Epithelial cell of esophagus (primary cell): ENCODE measurements around the gene NTN1.

Source experiments
- DNase-seq: peaks from one replicate; pipeline ENCODE4 v3.0.0; 2010; ENCODE audit warnings: low read depth
- H3K4me3 ChIP-seq: 2 replicates; pipeline ENCODE4 v1.5.1; 2011; ENCODE audit warnings: mild to moderate bottlenecking, low read length, control low read depth
- CTCF ChIP-seq: IDR thresholded peaks from 2 replicates; pipeline ENCODE4 v1.5.1; 2011; ENCODE audit warnings: low read depth, mild to moderate bottlenecking, low read length, control low read depth, inconsistent platforms; ENCODE audit not compliant: insufficient read depth; ENCODE audit errors: missing control alignments

Gene NTN1

DNA sequence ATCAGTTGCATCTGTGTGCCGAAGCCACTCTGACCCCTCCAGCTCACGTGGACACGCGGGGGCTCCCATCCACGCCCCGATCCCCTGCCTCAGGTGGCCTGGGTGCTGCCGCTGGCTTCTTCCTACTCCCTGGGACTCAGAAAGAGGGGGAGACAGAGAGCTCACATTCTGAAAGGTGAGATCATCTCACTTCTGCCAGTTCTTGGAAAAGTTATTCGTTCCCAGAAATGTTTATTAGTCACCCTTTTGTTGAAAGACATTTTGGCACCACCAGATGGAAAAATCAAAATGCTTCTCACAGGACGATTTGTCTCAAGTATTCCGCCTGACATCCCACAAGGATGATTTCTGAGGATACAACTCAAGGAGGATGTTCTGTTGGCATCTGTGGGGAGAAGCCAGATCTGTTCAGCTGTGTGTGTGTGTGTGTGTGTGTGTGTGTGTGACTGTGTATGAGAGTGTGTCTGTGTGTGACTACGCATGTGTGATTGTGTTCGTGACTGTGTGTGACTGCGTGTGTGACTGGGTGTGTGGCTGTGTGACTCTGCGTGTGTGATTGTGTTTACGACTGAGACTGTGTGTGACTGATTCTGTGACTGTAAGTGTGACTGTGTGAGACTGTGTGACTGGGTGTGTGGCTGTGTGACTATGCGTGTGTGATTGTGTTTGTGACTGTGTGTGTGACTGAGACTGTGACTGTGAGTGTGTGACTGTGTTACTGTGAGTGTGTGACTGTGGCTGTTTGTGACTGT lies 207.3 kb downstream of the NTN1 start:
- no peak for TF ChIP-seq CTCF
- no peak overlapping the region for H3K4me3 ChIP-seq
- peak; percentile 17 for DNase-seq

DNA sequence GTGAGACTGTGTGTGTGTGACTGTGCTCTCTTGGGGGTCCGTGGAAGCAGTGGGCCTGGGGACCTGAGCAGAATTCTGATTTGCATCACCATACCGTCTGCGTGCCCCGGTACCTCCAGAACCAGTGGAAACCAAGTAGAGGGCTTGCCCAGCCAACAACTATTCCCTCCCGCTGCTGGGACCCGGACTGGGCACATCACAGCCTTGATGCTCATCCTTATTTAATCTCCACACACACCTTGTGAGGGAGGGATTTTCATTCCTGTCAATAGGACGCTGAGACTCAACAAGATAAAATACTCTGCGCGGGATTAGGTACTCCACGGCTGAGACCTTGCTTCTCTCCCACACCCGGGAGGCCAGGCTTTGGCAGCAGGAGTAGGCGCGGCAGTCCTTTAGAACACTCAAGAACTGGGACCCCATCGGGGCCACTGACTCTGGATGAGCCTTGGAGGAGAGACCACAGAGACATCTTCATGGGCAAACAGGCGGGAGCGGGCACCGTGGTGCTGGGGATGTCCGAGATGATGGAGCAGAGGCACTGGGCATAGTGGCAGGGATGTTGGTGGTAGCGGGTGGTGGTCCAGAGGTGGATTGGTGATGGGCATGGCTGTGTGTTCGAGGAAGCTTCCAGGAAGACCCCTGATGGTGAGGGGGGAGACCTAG lies 208.0 kb downstream of the NTN1 start:
- no peak for TF ChIP-seq CTCF
- DNase-seq: no peak
- H3K4me3 ChIP-seq: no peak overlapping the region

DNA sequence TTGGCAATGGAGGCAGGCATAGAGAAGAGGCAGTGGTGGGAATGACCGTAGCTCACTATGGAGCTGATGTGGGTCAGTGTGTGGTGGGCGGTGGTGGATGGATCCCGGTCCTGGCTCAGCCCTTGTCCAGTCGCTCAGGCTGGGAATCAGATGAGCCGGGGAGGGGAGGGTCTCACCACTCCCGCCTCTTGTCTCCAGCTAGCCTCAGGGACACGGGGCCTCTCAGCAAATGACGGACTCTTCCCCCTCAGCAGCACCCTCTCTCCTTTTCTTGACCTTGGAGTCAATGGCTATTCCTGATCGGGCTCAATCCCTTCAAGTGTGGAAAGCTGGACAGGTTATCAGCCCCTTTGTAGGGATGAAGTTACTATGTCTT lies 208.5 kb downstream of the NTN1 start:
- no peak for DNase-seq
- no peak for TF ChIP-seq CTCF
- H3K4me3 ChIP-seq: no peak overlapping the region

GRCh38 chr17:9230346-9230745 lies 209.0 kb downstream of the NTN1 start:
- no peak overlapping the region for H3K4me3 ChIP-seq
- TF ChIP-seq CTCF: no peak
- DNase-seq: no peak

- no peak overlapping the region for H3K4me3 ChIP-seq
- no peak for DNase-seq
- TF ChIP-seq CTCF: no peak
These were observed 209.6 kb downstream of the NTN1 start for GRCh38 chr17:9230861-9231260.

GRCh38 chr17:9231449-9232154 lies 210.3 kb downstream of the NTN1 start:
- H3K4me3 ChIP-seq: no peak overlapping the region
- no peak for DNase-seq
- TF ChIP-seq CTCF: no peak
